T47D (cell line): ENCODE results near the gene ELL.

Experiments
- DNase-seq, 2 experiments: peaks; one replicate each; pipeline versions ENCODE4 v3.0.0 to v3.0.0-alpha.2; 2011 to 2012; ENCODE audit warnings: low read depth in 1 of 2, low spot score in 1 of 2
- JUND ChIP-seq: IDR thresholded peaks from 2 replicates; pipeline ENCODE4 v1.6.1; 2012; ENCODE audit warnings: low read depth
- in situ Hi-C: cut with HindIII; loops from 2 replicates; pipeline ENCODE4 v1.10.0; 2016; ENCODE audit warnings: low sequenced_read_pairs, low pct_unique_long_range_greater_than_20kb

The ELL gene

GRCh38 chr19:18424122-18424889 lies 97.6 kb downstream of the ELL start:
- in situ Hi-C loops: no loop called here
- TF ChIP-seq JUND: no peak
- DNase-seq: no peak

GRCh38 chr19:18423258-18424020 lies 98.4 kb downstream of the ELL start:
- in situ Hi-C loops: no loop called here
- no peak for TF ChIP-seq JUND
- DNase-seq: no peak

GRCh38 chr19:18422530-18423191 lies 99.2 kb downstream of the ELL start:
- no peak for TF ChIP-seq JUND
- in situ Hi-C loops: no loop called here
- DNase-seq: no peak

- no peak for DNase-seq
- in situ Hi-C loops: no loop called here
- TF ChIP-seq JUND: no peak
These were observed 100.4 kb downstream of the ELL start for GRCh38 chr19:18421371-18421959.

- TF ChIP-seq JUND: no peak
- in situ Hi-C loops: no loop called here
- DNase-seq: no peak
These were observed 100.9 kb downstream of the ELL start for GRCh38 chr19:18420930-18421329.

GRCh38 chr19:18419699-18420460 lies 102.0 kb downstream of the ELL start:
- TF ChIP-seq JUND: no peak
- in situ Hi-C loops: no loop called here
- no peak for DNase-seq

GRCh38 chr19:18419195-18419698 lies 102.6 kb downstream of the ELL start, which contains the start of gene SSBP4:
SSBP4 (plus strand) TSS chr19:18419398; CDS start chr19:18419649, 251 bp downstream.
- DNase-seq: peak; percentile 79 to 87
- TF ChIP-seq JUND: no peak
- in situ Hi-C loops: no loop called here

- no peak for TF ChIP-seq JUND
- in situ Hi-C loops: no loop called here
- DNase-seq: no peak
These were observed 103.2 kb downstream of the ELL start for GRCh38 chr19:18418483-18419194.

- no peak for TF ChIP-seq JUND
- no peak for DNase-seq
- in situ Hi-C loops: no loop called here
These were observed 103.8 kb downstream of the ELL start for GRCh38 chr19:18418029-18418482.

- TF ChIP-seq JUND: no peak
- DNase-seq: peak; percentile 48 to 75
- in situ Hi-C loops: no loop called here
These were observed 104.4 kb downstream of the ELL start for GRCh38 chr19:18417250-18418028.
